Activated CD8-positive, alpha-beta memory T cell treated with anti-CD3 and anti-CD28 coated beads, Interleukin-2, amount 10 ng/mL, durations not matched to agents 7 days and 5 days (primary cell): ENCODE measurements around the gene FFAR2. TPM values are rescaled to one million over a fixed set of nuclear protein-coding genes. Genes with fewer than 3 reads are reported as not detected.

Experiments
- total RNA-seq, 2 experiments: library from RNA; stranded (reverse); gene quantifications; one replicate each; pipeline ENCODE4 v1.2.3, GENCODE V29; 2021

The FFAR2 gene
- total RNA-seq, 2 experiments from 2014 or later, result not detected

Other genes with a start within 250 kb of the FFAR2 start
- gene FAM187B, start 219.5 kb upstream of the FFAR2 start, total RNA-seq, result not detected
- 10 to 100 TPM in 1 of 2 experiments, 1 to 10 TPM in 1; 7.2 to 10.0 TPM for gene LSR, start 199.3 kb upstream of the FFAR2 start, total RNA-seq
- gene USF2, start 179.3 kb upstream of the FFAR2 start, total RNA-seq, result 100 to 1,000 TPM; 138 to 154 TPM
- under 1 TPM; 0.55 to 0.77 TPM for gene HAMP, start 165.7 kb upstream of the FFAR2 start, total RNA-seq
- under 1 TPM in 1 of 2 experiments, not detected in 1; 0.26 TPM for gene MAG, start 156.1 kb upstream of the FFAR2 start, total RNA-seq
- gene CD22, start 119.1 kb upstream of the FFAR2 start, total RNA-seq, result under 1 TPM in 1 of 2 experiments, not detected in 1; 0.41 TPM
- not detected for gene FFAR1, start 100.4 kb upstream of the FFAR2 start, total RNA-seq
- not detected for gene FFAR3, start 89.8 kb upstream of the FFAR2 start, total RNA-seq
- under 1 TPM in 1 of 2 experiments, not detected in 1; 0.12 TPM for gene GPR42, start 77.2 kb upstream of the FFAR2 start, total RNA-seq
- not detected for gene KRTDAP, start 42.2 kb downstream of the FFAR2 start, total RNA-seq
- not detected for gene DMKN, start 65.4 kb downstream of the FFAR2 start, total RNA-seq
- gene SBSN, start 80.1 kb downstream of the FFAR2 start, total RNA-seq, result not detected
- gene GAPDHS, start 85.2 kb downstream of the FFAR2 start, total RNA-seq, result not detected
- 10 to 100 TPM; 43.6 to 65.3 TPM for gene TMEM147, start 97.4 kb downstream of the FFAR2 start, total RNA-seq
- gene ATP4A, start 115.4 kb downstream of the FFAR2 start, total RNA-seq, result not detected
- not detected for gene PMIS2, start 137.9 kb downstream of the FFAR2 start, total RNA-seq
- gene HAUS5, start 164.5 kb downstream of the FFAR2 start, total RNA-seq, result 10 to 100 TPM; 49.0 to 59.2 TPM
- 100 to 1,000 TPM; 110 to 117 TPM for gene RBM42, start 180.8 kb downstream of the FFAR2 start, total RNA-seq
- gene ETV2, start 193.5 kb downstream of the FFAR2 start, total RNA-seq, result 1 to 10 TPM; 1.2 to 1.9 TPM
- gene COX6B1, start 200.1 kb downstream of the FFAR2 start, total RNA-seq, result 100 to 1,000 TPM; 394 to 417 TPM
- under 1 TPM in 1 of 2 experiments, not detected in 1; 0.30 TPM for gene UPK1A, start 218.3 kb downstream of the FFAR2 start, total RNA-seq